PC-3 (cell line): ENCODE measurements around the gene CEP120. TPM values are rescaled to one million over a fixed set of nuclear protein-coding genes. Genes with fewer than 3 reads are reported as not detected.

Experiments
- ATAC-seq: fragments of 200-7000 bp; cut with Tn5 transposase; 2 replicates; pipeline ENCODE4 v1.9.1; 2020; ENCODE audit warnings: mild to moderate bottlenecking, moderate library complexity
- BruUV-seq: library from RNA; stranded (reverse); fragments of 400-500 nt; replicated peaks from 2 replicates; lab custom pipeline; 2021; lab: Mats Ljungman, UMichigan
- CTCF ChIA-PET: fragments of 300-600 bp; sonication (Branson Sonifier 250); formaldehyde crosslinking; loops from one replicate; lab custom pipeline; 2022; ENCODE audit warnings: antibody characterized with exemption; lab: Charles Lee
- POLR2A ChIA-PET: fragments of 300-600 bp; sonication (Branson Sonifier 250); formaldehyde crosslinking; loops from one replicate; lab custom pipeline; 2022; ENCODE audit warnings: antibody characterized with exemption; ENCODE audit not compliant: unreplicated experiment; lab: Charles Lee
- DNase-seq: peaks from one replicate; pipeline ENCODE4 v3.0.0-alpha.2; 2015
- H2AFZ ChIP-seq: fragments of 300-600 bp; sonication (generic); 2 replicates; pipeline ENCODE4 v1.6.0; 2016; ENCODE audit warnings: antibody characterized with exemption, low read length
- H3F3A ChIP-seq: fragments of 300-600 bp; sonication (generic); one replicate; pipeline ENCODE4 v1.6.0; 2017; ENCODE audit warnings: antibody characterized with exemption, low read length, control low read depth, mild to moderate bottlenecking; ENCODE audit not compliant: unreplicated experiment
- H3K27ac ChIP-seq: fragments of 300-600 bp; sonication (generic); 2 replicates; pipeline ENCODE4 v1.5.1; 2016; ENCODE audit warnings: mild to moderate bottlenecking, low read length
- H3K27me3 ChIP-seq: fragments of 300-600 bp; sonication (generic); 2 replicates; pipeline ENCODE4 v1.6.1; 2016; ENCODE audit warnings: low read length, mixed read lengths
- H3K36me3 ChIP-seq: fragments of 300-600 bp; sonication (generic); 2 replicates; pipeline ENCODE4 v1.6.1; 2016; ENCODE audit warnings: low read depth, mixed run types, low read length, mixed read lengths
- H3K4me1 ChIP-seq: fragments of 300-600 bp; sonication (generic); 2 replicates; pipeline ENCODE4 v1.5.1; 2016; ENCODE audit warnings: low read length; ENCODE audit not compliant: insufficient read depth
- H3K4me2 ChIP-seq: fragments of 300-600 bp; sonication (generic); 2 replicates; pipeline ENCODE4 v1.6.0; 2016; ENCODE audit warnings: low read length
- H3K4me3 ChIP-seq: fragments of 300-600 bp; sonication (generic); 2 replicates; pipeline ENCODE4 v1.5.1; 2016; ENCODE audit warnings: mild to moderate bottlenecking, low read length, mixed read lengths
- H3K79me2 ChIP-seq: fragments of 300-600 bp; sonication (generic); 2 replicates; pipeline ENCODE4 v1.6.1; 2017; ENCODE audit warnings: low read length, mixed read lengths
- H3K9ac ChIP-seq: fragments of 300-600 bp; sonication (generic); 2 replicates; pipeline ENCODE4 v1.6.0; 2016; ENCODE audit warnings: mild to moderate bottlenecking, low read length
- H3K9me2 ChIP-seq: fragments of 300-600 bp; sonication (generic); replicated peaks from 2 replicates; pipeline ENCODE4 v1.6.1; 2016; ENCODE audit warnings: mixed run types, low read length, mixed read lengths
- H3K9me3 ChIP-seq: fragments of 300-600 bp; sonication (generic); 2 replicates; pipeline ENCODE4 v1.6.1; 2016; ENCODE audit warnings: low read length, mixed read lengths
- H4K20me1 ChIP-seq: fragments of 300-600 bp; sonication (generic); 2 replicates; pipeline ENCODE4 v1.6.1; 2016; ENCODE audit warnings: low read length, mixed read lengths
- CTCF ChIP-seq: fragments of 300-600 bp; sonication (generic); conservative IDR thresholded peaks from 2 replicates; pipeline ENCODE4 v1.5.1; 2017; ENCODE audit warnings: antibody characterized with exemption, low read depth, mild to moderate bottlenecking, low read length
- EZH2 ChIP-seq: fragments of 300-600 bp; sonication (generic); IDR thresholded peaks from one replicate; pipeline ENCODE4 v1.6.1; 2017; ENCODE audit warnings: antibody characterized with exemption, mild to moderate bottlenecking, low read length; ENCODE audit not compliant: unreplicated experiment
- EZH2phosphoT487 ChIP-seq: fragments of 300-600 bp; sonication (generic); IDR thresholded peaks from 2 replicates; pipeline ENCODE4 v1.6.1; 2018; ENCODE audit warnings: mild to moderate bottlenecking, antibody characterized with exemption, low read length, borderline replicate concordance
- intact Hi-C: fragments of 100-400 bp; cut with micrococcal nuclease; formaldehyde crosslinking; loops from 2 replicates; pipeline ENCODE4 v1.9.0; 2023
- total RNA-seq: library from RNA; depleted of rRNA; stranded (reverse); fragments of >200 nt; gene quantifications from 2 replicates; pipeline ENCODE4 v1.2.3, GENCODE V29; 2014

The CEP120 gene
- total RNA-seq, 1 experiment from 2014 or later, result 11.5 TPM

DNA sequence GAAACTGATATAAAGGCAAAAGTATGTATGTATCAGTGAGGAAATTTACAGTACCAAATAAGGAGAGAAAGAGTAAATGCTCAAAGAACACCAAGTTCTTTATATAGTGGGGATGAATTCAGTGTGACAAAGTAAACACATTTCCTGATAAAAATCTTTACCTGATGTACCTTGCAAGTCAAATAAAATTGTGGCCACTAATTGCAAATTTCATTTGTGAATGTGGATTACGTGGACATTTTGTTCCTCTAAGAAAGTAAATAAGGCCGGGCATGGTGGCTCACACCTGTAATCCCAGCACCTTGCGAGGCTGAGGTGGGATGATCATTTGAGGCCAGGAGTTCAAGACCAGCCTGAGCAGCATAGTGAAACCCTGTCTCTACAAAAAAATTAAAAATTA, 25.7 kb downstream of the CEP120 start:
- POLR2A ChIA-PET, result no interaction called here
- intact Hi-C loops, result no loop called here

GRCh38 chr5:123391009-123391408, 32.2 kb downstream of the CEP120 start:
- 0 out of 2 replicates have a peak, but pooled peaks cover 3% of the 10 kb centered on the region for H3K36me3 ChIP-seq

More for the DNA sequence above, 25.7 kb downstream of the CEP120 start:
- TF ChIP-seq CTCF (no peak), EZH2phosphoT487 (no peak)
- Histone ChIP-seq H3K4me3 (no peak overlapping the region), H3K9me3 (no peaks in the 10 kb centered on the region), H3K4me2 (no peak overlapping the region), H3K9ac (no peak overlapping the region), H3K27me3 (no peaks in the 10 kb centered on the region), H2AFZ (no peak overlapping the region), H3K9me2 (no peaks in the 10 kb centered on the region), H3K27ac (no peak overlapping the region), H3K79me2 (no peaks in the 10 kb centered on the region), H3F3A (no peaks in the 10 kb centered on the region), H4K20me1 (no peaks in the 10 kb centered on the region), H3K36me3 (peaks cover 5% of the 10 kb centered on the region; the same call in 1 of the 2 replicates), H3K4me1 (no peaks in the 10 kb centered on the region)
- CTCF ChIA-PET, result no interaction called here
- DNase-seq (no peak), ATAC-seq (no peak)
- no TSS peak for BruUV-seq

GRCh38 chr5:123389794-123390193, 33.4 kb downstream of the CEP120 start:
- no peak for DNase-seq
- Histone ChIP-seq H3K36me3 (peaks cover 7% of the 10 kb centered on the region; the same call in 1 of the 2 replicates), H3K4me1 (no peaks in the 10 kb centered on the region), H4K20me1 (no peaks in the 10 kb centered on the region), H3K27ac (no peak overlapping the region), H3K4me2 (no peak overlapping the region), H3K9ac (no peak overlapping the region), H3K9me2 (no peaks in the 10 kb centered on the region), H3K9me3 (no peaks in the 10 kb centered on the region), H3K79me2 (no peaks in the 10 kb centered on the region), H2AFZ (no peak overlapping the region), H3K4me3 (no peak overlapping the region), H3F3A (no peaks in the 10 kb centered on the region), H3K27me3 (no peaks in the 10 kb centered on the region)
- TF ChIP-seq CTCF, result no peak
- TF ChIP-seq EZH2phosphoT487, result no peak
- no peak for TF ChIP-seq EZH2
- intact Hi-C loops, result no loop called here
- no TSS peak for BruUV-seq
- ATAC-seq, result no peak
- POLR2A ChIA-PET, result no interaction called here
- CTCF ChIA-PET, result no interaction called here

More at GRCh38 chr5:123391009-123391408, 32.2 kb downstream of the CEP120 start:
- no TSS peak for BruUV-seq
- Histone ChIP-seq H3K27ac (no peak overlapping the region), H3K79me2 (no peaks in the 10 kb centered on the region), H3K9me2 (no peaks in the 10 kb centered on the region), H4K20me1 (no peaks in the 10 kb centered on the region), H3K9ac (no peak overlapping the region), H3K4me1 (no peaks in the 10 kb centered on the region), H3K9me3 (no peaks in the 10 kb centered on the region), H3F3A (no peaks in the 10 kb centered on the region), H3K27me3 (no peaks in the 10 kb centered on the region), H2AFZ (no peak overlapping the region), H3K4me3 (no peak overlapping the region), H3K4me2 (no peak overlapping the region)
- intact Hi-C loops, result no loop called here
- DNase-seq, result no peak
- ChIA-PET CTCF (no interaction called here), POLR2A (no interaction called here)
- TF ChIP-seq EZH2phosphoT487, result no peak
- TF ChIP-seq CTCF, result no peak
- TF ChIP-seq EZH2, result no peak
- ATAC-seq, result no peak
